HCT116 (cell line): ENCODE data around the gene INTS1. TPM values are rescaled to one million over a fixed set of nuclear protein-coding genes. Genes with fewer than 3 reads are reported as not detected.

Experiments used
- ATAC-seq: fragments of 200-7000 bp; cut with Tn5 transposase; 2 replicates; pipeline ENCODE4 v1.9.1; 2020; ENCODE audit warnings: mild to moderate bottlenecking, moderate library complexity
- BruUV-seq: library from RNA; stranded (reverse); fragments of 400-500 nt; replicated peaks from 2 replicates; lab custom pipeline; 2021; lab: Mats Ljungman, UMichigan
- CTCF ChIA-PET: fragments of 300-600 bp; sonication (Branson Sonifier 250); formaldehyde crosslinking; loops from one replicate; lab custom pipeline; 2021; ENCODE audit warnings: antibody characterized with exemption; lab: Charles Lee
- POLR2A ChIA-PET: fragments of 300-600, 350-600 bp; sonication (Branson Sonifier 250); formaldehyde crosslinking; loops from one replicate; lab custom pipeline; 2021; ENCODE audit warnings: antibody characterized with exemption; lab: Charles Lee
- RAD21 ChIA-PET, 2 experiments: fragments of 300-600 bp; sonication (Branson Sonifier 250); formaldehyde crosslinking; loops; one replicate each; lab custom pipeline; 2023; ENCODE audit warnings: low total read pairs in 2 of 2; ENCODE audit not compliant: uncharacterized antibody in 2 of 2, unreplicated experiment in 2 of 2, low non-redundant PET in 1 of 2; lab: Charles Lee
- DNase-seq: peaks from one replicate; pipeline ENCODE4 v3.0.0-alpha.2; 2010; ENCODE audit warnings: low read depth, low spot score
- H2AFZ ChIP-seq: fragments of 200-600 bp; shearing (Covaris generic), sonication (generic); 2 replicates; pipeline ENCODE4 v1.6.1; 2017; ENCODE audit warnings: low read depth, mixed run types, mixed read lengths, antibody characterized with exemption, low read length; ENCODE audit not compliant: poor library complexity, severe bottlenecking
- H3K27ac ChIP-seq: 2 replicates; pipeline ENCODE4 v1.5.1; 2012; ENCODE audit warnings: low read depth, low read length
- H3K27me3 ChIP-seq: fragments of 200-600 bp; sonication (generic); 2 replicates; pipeline ENCODE4 v1.6.1; 2016; ENCODE audit warnings: mixed run types, low read length, mixed read lengths; ENCODE audit not compliant: insufficient read depth
- H3K36me3 ChIP-seq, 2 experiments: fragments of 200-500 bp in 1 of 2; fragments of 200-600 bp in 1 of 2; sonication (Bioruptor generic) in 1 of 2; sonication (generic) in 1 of 2; 2 replicates each; pipeline versions ENCODE4 v1.5.1 to v1.6.1; 2014 to 2016; ENCODE audit warnings: low read length in 2 of 2, inconsistent platforms in 1 of 2, mixed read lengths in 1 of 2, mixed run types in 1 of 2; ENCODE audit not compliant: insufficient read depth in 2 of 2, control insufficient read depth in 1 of 2
- H3K4me1 ChIP-seq, 2 experiments: fragments of 200-600 bp in 1 of 2; sonication (generic) in 1 of 2; 2 replicates each; pipeline versions ENCODE4 v1.5.1 to v1.6.1; 2012 to 2017; ENCODE audit warnings: low read length in 2 of 2, inconsistent platforms in 1 of 2, mild to moderate bottlenecking in 1 of 2, mixed read lengths in 1 of 2, mixed run types in 1 of 2, moderate library complexity in 1 of 2; ENCODE audit not compliant: insufficient read depth in 2 of 2, control insufficient read depth in 1 of 2
- H3K4me2 ChIP-seq: fragments of 200-600 bp; sonication (generic); 2 replicates; pipeline ENCODE4 v1.6.1; 2017; ENCODE audit warnings: mixed run types, low read length, mixed read lengths
- H3K4me3 ChIP-seq, 2 experiments: fragments of 200-600 bp in 1 of 2; sonication (generic) in 1 of 2; replicated peaks in 1 of 2; 2 replicates each; pipeline ENCODE4 v1.5.1; 2011 to 2016; ENCODE audit warnings: low read length in 2 of 2, control low read depth in 1 of 2, low read depth in 1 of 2, mild to moderate bottlenecking in 1 of 2, mixed read lengths in 1 of 2, mixed run types in 1 of 2
- H3K79me2 ChIP-seq: fragments of 200-600 bp; sonication (generic); 2 replicates; pipeline ENCODE4 v1.6.1; 2017; ENCODE audit warnings: mild to moderate bottlenecking, mixed run types, low read length, moderate library complexity, mixed read lengths; ENCODE audit not compliant: insufficient read depth
- H3K9ac ChIP-seq: fragments of 200-600 bp; sonication (generic); 2 replicates; pipeline ENCODE4 v1.6.1; 2016; ENCODE audit warnings: low read length, mixed read lengths
- H3K9me2 ChIP-seq: fragments of 200-600 bp; sonication (generic), shearing (Covaris generic); 2 replicates; pipeline ENCODE4 v1.6.1; 2017; ENCODE audit warnings: mixed run types, mild to moderate bottlenecking, moderate library complexity; ENCODE audit not compliant: insufficient read depth
- H3K9me3 ChIP-seq, 2 experiments: fragments of 200-500 bp in 1 of 2; fragments of 200-600 bp in 1 of 2; sonication (Bioruptor generic) in 1 of 2; sonication (generic) in 1 of 2; 2 replicates each; pipeline ENCODE4 v1.6.1; 2014 to 2017; ENCODE audit warnings: low read length in 2 of 2, mixed read lengths in 2 of 2, inconsistent platforms in 1 of 2, low read depth in 1 of 2, mild to moderate bottlenecking in 1 of 2, mixed run types in 1 of 2, moderate library complexity in 1 of 2; ENCODE audit not compliant: control insufficient read depth in 1 of 2, insufficient read depth in 1 of 2
- H4K20me1 ChIP-seq: fragments of 200-600 bp; sonication (generic), shearing (Covaris generic); 2 replicates; pipeline ENCODE4 v1.6.1; 2017; ENCODE audit warnings: mixed run types, mild to moderate bottlenecking, moderate library complexity; ENCODE audit not compliant: insufficient read depth
- CBX3 ChIP-seq: IDR thresholded peaks from 2 replicates; pipeline ENCODE4 v1.6.1; 2012; ENCODE audit warnings: low read depth
- CTCF ChIP-seq, 3 experiments: fragments of 200-600 bp in 1 of 3; sonication (generic) in 1 of 3; IDR thresholded peaks in 2 of 3; conservative IDR thresholded peaks in 1 of 3; 2 replicates each; pipeline ENCODE4 v1.5.1; 2012 to 2017; ENCODE audit warnings: low read depth in 2 of 3, low read length in 2 of 3, antibody characterized with exemption in 1 of 3, borderline replicate concordance in 1 of 3, control low read depth in 1 of 3, mild to moderate bottlenecking in 1 of 3, mixed read lengths in 1 of 3, mixed run types in 1 of 3, moderate library complexity in 1 of 3; ENCODE audit not compliant: insufficient read depth in 1 of 3
- EGR1 ChIP-seq: IDR thresholded peaks from 2 replicates; pipeline ENCODE4 v1.6.1; 2012; ENCODE audit warnings: low read depth
- EZH2 ChIP-seq: fragments of 200-600 bp; sonication (generic); IDR thresholded peaks from 2 replicates; pipeline ENCODE4 v1.6.1; 2017; ENCODE audit warnings: antibody characterized with exemption, mixed run types
- EZH2phosphoT487 ChIP-seq: fragments of 200-600 bp; IDR thresholded peaks from 2 replicates; pipeline ENCODE4 v1.6.1; 2018; ENCODE audit warnings: antibody characterized with exemption, borderline replicate concordance
- FOSL1 ChIP-seq: IDR thresholded peaks from 2 replicates; pipeline ENCODE4 v1.6.1; 2012; ENCODE audit warnings: low read depth
- JUND ChIP-seq: IDR thresholded peaks from 2 replicates; pipeline ENCODE4 v1.6.1; 2012
- MAX ChIP-seq: IDR thresholded peaks from 2 replicates; pipeline ENCODE4 v1.6.1; 2012
- RAD21 ChIP-seq: IDR thresholded peaks from 2 replicates; pipeline ENCODE4 v1.6.1; 2012; ENCODE audit warnings: low read depth, mild to moderate bottlenecking
- REST ChIP-seq: IDR thresholded peaks from 2 replicates; pipeline ENCODE4 v1.6.1; 2012; ENCODE audit warnings: low read depth
- SIN3A ChIP-seq: IDR thresholded peaks from 2 replicates; pipeline ENCODE4 v1.6.1; 2012; ENCODE audit warnings: low read depth
- SP1 ChIP-seq: IDR thresholded peaks from 2 replicates; pipeline ENCODE4 v1.6.1; 2012; ENCODE audit warnings: low read depth
- YY1 ChIP-seq: IDR thresholded peaks from 2 replicates; pipeline ENCODE4 v1.6.1; 2011; ENCODE audit warnings: low read length, low read depth, moderate library complexity, mild to moderate bottlenecking; ENCODE audit not compliant: insufficient replicate concordance; ENCODE audit errors: extremely low read depth
- ZBTB33 ChIP-seq: IDR thresholded peaks from 2 replicates; pipeline ENCODE4 v1.6.1; 2011; ENCODE audit warnings: mild to moderate bottlenecking, low read length, moderate library complexity; ENCODE audit not compliant: insufficient replicate concordance; ENCODE audit errors: extremely low read depth
- ZFX ChIP-seq: fragments of 450-650 bp; IDR thresholded peaks from 2 replicates; pipeline ENCODE4 v1.6.1; 2017
- ZNF274 ChIP-seq: fragments of 200-500 bp; sonication (Bioruptor generic); IDR thresholded peaks from 2 replicates; pipeline ENCODE4 v1.6.1; 2014; ENCODE audit warnings: mild to moderate bottlenecking, low read depth, low read length, inconsistent platforms
- intact Hi-C: fragments of 100-400 bp; cut with micrococcal nuclease; formaldehyde crosslinking; loops from 2 replicates; pipeline ENCODE4 v1.10.0; 2022
- total RNA-seq: library from RNA; stranded (reverse); gene quantifications from one replicate; pipeline ENCODE4 v1.2.1, GENCODE V29; 2021; ENCODE audit not compliant: unreplicated experiment

The INTS1 gene
- total RNA-seq, 1 experiment from 2014 or later, result 167 TPM

GRCh38 chr7:1510780-1511154 is 6.6 kb upstream of the INTS1 start:
- H4K20me1 ChIP-seq, result no peaks in the 10 kb centered on the region
- no peak overlapping the region for H3K27ac ChIP-seq
- H3K4me2 ChIP-seq, result no peak overlapping the region
- intact Hi-C loops, result no loop called here
- ChIA-PET CTCF (no interaction called here), RAD21 (no interaction called here), POLR2A (no interaction called here)
- no TSS peak for BruUV-seq
- no peaks in the 10 kb centered on the region for H3K27me3 ChIP-seq
- no peak overlapping the region for H3K4me3 ChIP-seq
- no peaks in the 10 kb centered on the region for H3K9me3 ChIP-seq
- H3K79me2 ChIP-seq, result no peaks in the 10 kb centered on the region
- TF ChIP-seq RAD21 (no peak), MAX (no peak), ZBTB33 (no peak), ZFX (no peak), CTCF (IDR thresholded peaks at IDR 0.05 in 2 of 3, conservative IDR thresholded peaks at IDR 0.05 in 1 of 3; ENCODE audit: borderline replicate concordance in 1 of 3, insufficient read depth in 1 of 3, low read depth in 2 of 3, low read length in 2 of 3) (no peak), YY1 (no peak), CBX3 (no peak), REST (no peak), SIN3A (no peak), ZNF274 (no peak), EGR1 (no peak), SP1 (no peak), EZH2phosphoT487 (no peak), EZH2 (no peak), JUND (no peak), FOSL1 (no peak)
- DNase-seq, result no peak
- H3K9ac ChIP-seq, result no peak overlapping the region
- H3K9me2 ChIP-seq, result no peaks in the 10 kb centered on the region
- no peak overlapping the region for H2AFZ ChIP-seq
- H3K4me1 ChIP-seq, result peaks cover 33 to 58% of the 10 kb centered on the region in 2 experiments
- ATAC-seq, result no peak
- no peaks in the 10 kb centered on the region for H3K36me3 ChIP-seq
